PC-9 (cell line): ENCODE measurements around the gene ALDOB.

Experiments
- EZH2 ChIP-seq: fragments of 200-600 bp; sonication (generic); IDR thresholded peaks from 2 replicates; pipeline ENCODE4 v1.8.0; 2017; ENCODE audit warnings: antibody characterized with exemption, low read depth
- TF ChIP-seq, protein P1 (sequence below): fragments of 200-600 bp; sonication (generic); conservative IDR thresholded peaks from 2 replicates; pipeline ENCODE4 v1.6.1; 2017; ENCODE audit warnings: mixed run types, antibody characterized with exemption, mild to moderate bottlenecking, moderate library complexity

DNA sequence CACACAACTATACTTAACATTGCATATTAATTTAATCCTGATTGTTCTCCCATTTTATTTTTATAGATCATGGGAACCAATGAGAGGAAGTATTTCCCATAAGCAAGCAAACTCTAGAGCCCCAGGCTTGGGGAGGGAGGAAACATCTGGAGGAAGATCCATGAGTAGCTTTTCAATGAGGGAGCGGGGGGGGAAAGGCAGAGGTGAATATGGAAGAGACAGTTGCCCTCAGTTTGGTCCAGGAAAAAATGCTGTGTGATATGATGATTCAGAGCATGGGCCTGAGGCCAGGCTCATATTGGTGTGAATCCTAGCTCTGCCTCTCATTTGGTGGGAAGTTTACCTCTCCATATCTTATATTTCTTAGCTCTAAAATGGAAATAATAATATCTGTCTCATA lies 42.2 kb upstream of the ALDOB start:
- TF ChIP-seq, protein P1, sequence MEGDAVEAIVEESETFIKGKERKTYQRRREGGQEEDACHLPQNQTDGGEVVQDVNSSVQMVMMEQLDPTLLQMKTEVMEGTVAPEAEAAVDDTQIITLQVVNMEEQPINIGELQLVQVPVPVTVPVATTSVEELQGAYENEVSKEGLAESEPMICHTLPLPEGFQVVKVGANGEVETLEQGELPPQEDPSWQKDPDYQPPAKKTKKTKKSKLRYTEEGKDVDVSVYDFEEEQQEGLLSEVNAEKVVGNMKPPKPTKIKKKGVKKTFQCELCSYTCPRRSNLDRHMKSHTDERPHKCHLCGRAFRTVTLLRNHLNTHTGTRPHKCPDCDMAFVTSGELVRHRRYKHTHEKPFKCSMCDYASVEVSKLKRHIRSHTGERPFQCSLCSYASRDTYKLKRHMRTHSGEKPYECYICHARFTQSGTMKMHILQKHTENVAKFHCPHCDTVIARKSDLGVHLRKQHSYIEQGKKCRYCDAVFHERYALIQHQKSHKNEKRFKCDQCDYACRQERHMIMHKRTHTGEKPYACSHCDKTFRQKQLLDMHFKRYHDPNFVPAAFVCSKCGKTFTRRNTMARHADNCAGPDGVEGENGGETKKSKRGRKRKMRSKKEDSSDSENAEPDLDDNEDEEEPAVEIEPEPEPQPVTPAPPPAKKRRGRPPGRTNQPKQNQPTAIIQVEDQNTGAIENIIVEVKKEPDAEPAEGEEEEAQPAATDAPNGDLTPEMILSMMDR, result no peak
- no peak for TF ChIP-seq EZH2
